ENCODE results near the gene CACNG6.

GRCh38 chr19:53951947-53952346 is 39.5 kb upstream of the CACNG6 start:
- TF ChIP-seq CTCF (IDR thresholded peaks at IDR 0.05) (no peak), EZH2 (IDR thresholded peaks at IDR 0.05) (no peak)
